Activated CD4-positive, alpha-beta memory T cell treated with anti-CD3 and anti-CD28 coated beads for 36 hours (primary cell): ENCODE data around the gene UBE2G1. TPM values are rescaled to one million over a fixed set of nuclear protein-coding genes. Genes with fewer than 3 reads are reported as not detected.
"Not testable (repeated sequence)": the region's sequence is repeated elsewhere in the genome, so short reads cannot be mapped to it uniquely, and the experiment has no call there.

Experiments
- CTCF ChIA-PET: fragments of 350-600 bp; sonication (Branson Sonifier 250); formaldehyde crosslinking; loops from one replicate; lab custom pipeline; 2021; ENCODE audit warnings: antibody characterized with exemption, inconsistent platforms; lab: Charles Lee
- POLR2A ChIA-PET: fragments of 350-600 bp; sonication (Branson Sonifier 250); formaldehyde crosslinking; loops from one replicate; lab custom pipeline; 2021; ENCODE audit warnings: antibody characterized with exemption; lab: Charles Lee
- DNase-seq: peaks from one replicate; pipeline ENCODE4 v3.0.0-alpha.2; 2020
- H3K27ac Mint-ChIP-seq: one replicate; pipeline ENCODE4 v1.8.0; 2021; ENCODE audit warnings: mixed read lengths
- H3K27me3 Mint-ChIP-seq: one replicate; pipeline ENCODE4 v1.8.0; 2021; ENCODE audit warnings: mixed read lengths
- H3K36me3 Mint-ChIP-seq: one replicate; pipeline ENCODE4 v1.8.0; 2021; ENCODE audit warnings: mixed read lengths
- H3K4me1 Mint-ChIP-seq: one replicate; pipeline ENCODE4 v1.8.0; 2021; ENCODE audit warnings: low read depth, mixed read lengths
- H3K4me3 Mint-ChIP-seq: one replicate; pipeline ENCODE4 v1.8.0; 2021; ENCODE audit warnings: mild to moderate bottlenecking, mixed read lengths
- H3K9me3 Mint-ChIP-seq: one replicate; pipeline ENCODE4 v1.8.0; 2021; ENCODE audit warnings: mixed read lengths
- intact Hi-C: fragments of 100-400 bp; cut with micrococcal nuclease; formaldehyde crosslinking; loops from one replicate; pipeline ENCODE4 v1.15.1; 2023
- total RNA-seq, 2 experiments: library from RNA; stranded (reverse); gene quantifications; one replicate each; pipeline ENCODE4 v1.2.3, GENCODE V29; 2021

The UBE2G1 gene
- total RNA-seq, 2 experiments from 2014 or later, result 54.4 to 57.6 TPM

DNA sequence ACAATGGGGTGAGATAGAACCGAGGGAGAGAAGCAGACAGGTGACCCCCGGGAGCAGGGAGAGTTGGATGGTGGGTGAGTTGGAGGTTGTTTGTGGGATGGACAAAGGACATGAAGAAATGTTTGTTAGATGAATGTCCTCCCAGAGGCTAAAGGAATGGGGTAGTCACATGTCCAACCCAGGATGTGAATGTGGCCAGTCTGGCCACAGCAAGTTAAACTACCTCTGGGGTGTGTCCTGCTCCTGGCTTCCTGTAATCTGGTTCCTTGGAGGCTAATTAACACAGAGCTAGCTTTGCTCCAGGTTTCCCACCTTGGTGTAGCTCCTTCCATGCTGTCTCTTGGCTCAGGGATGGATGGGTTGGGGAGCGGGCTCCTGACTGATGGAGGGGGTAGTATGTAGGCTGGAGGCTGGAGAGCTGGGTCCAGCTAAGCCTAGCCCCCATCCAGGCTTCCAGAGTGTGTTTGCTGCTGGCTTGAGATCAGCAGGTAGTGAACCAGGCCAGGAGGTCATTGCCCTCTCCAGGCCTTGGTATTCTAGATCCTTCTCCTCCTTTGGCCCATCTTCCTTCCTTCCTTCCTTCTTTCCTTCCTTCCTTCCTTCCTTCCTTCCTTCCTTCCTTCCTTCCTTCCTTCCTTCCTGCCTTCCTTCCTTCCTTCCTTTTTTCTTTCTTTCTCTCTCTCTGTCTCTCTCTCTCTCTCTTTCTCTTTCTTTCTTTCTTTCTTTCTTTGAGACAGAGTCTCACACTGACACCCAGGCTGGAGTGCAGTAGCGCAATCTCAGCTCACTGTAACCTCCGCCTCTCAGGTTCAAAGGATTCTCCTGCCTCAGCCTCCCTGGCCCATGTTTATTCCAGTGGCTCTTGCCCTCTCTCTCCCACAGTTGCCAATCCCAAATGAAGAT, 28.0 kb upstream of the UBE2G1 start:
- Mint-ChIP-seq H3K36me3 (no peaks in the 10 kb centered on the region), H3K4me1 (peaks cover 17% of the 10 kb centered on the region), H3K27ac (no peak overlapping the region), H3K4me3 (no peak overlapping the region), H3K9me3 (no peaks in the 10 kb centered on the region), H3K27me3 (peaks cover 2% of the 10 kb centered on the region)
- ChIA-PET POLR2A (no interaction called here), CTCF (interaction anchor here (1.2 kb wide), 1 partner anchor 178 kb away, joined by 3 read pairs; no protein-coding TSS in a partner anchor)
- intact Hi-C loops, result no loop called here
- DNase-seq, result no peak

- no peaks in the 10 kb centered on the region for H3K36me3 Mint-ChIP-seq
- no peak overlapping the region for H3K27ac Mint-ChIP-seq
- H3K27me3 Mint-ChIP-seq, result peaks cover 2% of the 10 kb centered on the region
- ChIA-PET CTCF (interaction anchor here (1.2 kb wide), 1 partner anchor 177 kb away, joined by 3 read pairs; no protein-coding TSS in a partner anchor), POLR2A (no interaction called here)
- no peak overlapping the region for H3K4me3 Mint-ChIP-seq
- peaks cover 17% of the 10 kb centered on the region for H3K4me1 Mint-ChIP-seq
- intact Hi-C loops, result no loop called here
- H3K9me3 Mint-ChIP-seq, result no peaks in the 10 kb centered on the region
- no peak for DNase-seq
Measured at GRCh38 chr17:4393806-4394205, 27.3 kb upstream of the UBE2G1 start.

DNA sequence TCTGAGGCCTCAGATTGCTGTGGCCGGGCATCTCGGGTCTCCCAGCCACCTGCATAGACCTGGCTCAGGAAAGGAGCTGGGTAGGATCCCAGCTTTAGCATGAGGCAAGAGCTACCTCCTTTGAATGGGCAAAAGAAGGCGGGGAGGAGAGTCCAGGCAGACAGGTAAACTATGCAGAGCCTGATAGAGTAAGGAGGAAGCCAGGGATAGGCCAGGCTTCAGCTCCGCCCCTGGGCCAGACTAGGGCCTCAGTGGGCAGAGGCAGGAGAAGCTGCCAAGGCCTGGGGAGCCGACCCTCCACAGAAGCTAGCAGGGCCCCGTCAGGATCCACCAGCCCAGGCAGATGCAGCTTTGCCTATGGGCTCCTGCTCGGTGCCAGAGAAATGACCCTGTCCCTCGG, 22.6 kb upstream of the UBE2G1 start:
- no peaks in the 10 kb centered on the region for H3K27me3 Mint-ChIP-seq
- H3K9me3 Mint-ChIP-seq, result no peaks in the 10 kb centered on the region
- intact Hi-C loops, result no loop called here
- no peaks in the 10 kb centered on the region for H3K4me1 Mint-ChIP-seq
- H3K27ac Mint-ChIP-seq, result no peak overlapping the region
- CTCF ChIA-PET, result no interaction called here
- no peaks in the 10 kb centered on the region for H3K36me3 Mint-ChIP-seq
- H3K4me3 Mint-ChIP-seq, result no peak overlapping the region
- POLR2A ChIA-PET, result no interaction called here
- no peak for DNase-seq

DNA sequence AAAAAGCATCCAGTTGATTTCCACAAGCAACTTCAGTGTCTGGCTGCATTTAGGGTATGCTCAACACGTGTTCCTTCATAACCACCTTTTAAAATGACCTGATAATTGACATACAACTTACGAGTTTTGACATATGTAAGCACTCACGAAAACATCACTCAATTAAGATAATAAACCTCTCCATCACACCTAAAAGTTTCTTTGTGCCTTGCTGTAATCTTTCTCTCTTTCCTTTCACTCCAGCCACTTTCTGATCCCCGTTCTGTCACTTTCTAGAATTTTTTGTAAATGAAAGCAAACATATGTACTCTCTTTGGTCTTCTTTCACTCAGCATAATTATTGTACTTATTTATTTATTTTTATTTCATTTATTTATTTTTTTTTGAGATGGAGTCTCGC, 20.7 kb upstream of the UBE2G1 start:
- no peaks in the 10 kb centered on the region for H3K4me1 Mint-ChIP-seq

DNA sequence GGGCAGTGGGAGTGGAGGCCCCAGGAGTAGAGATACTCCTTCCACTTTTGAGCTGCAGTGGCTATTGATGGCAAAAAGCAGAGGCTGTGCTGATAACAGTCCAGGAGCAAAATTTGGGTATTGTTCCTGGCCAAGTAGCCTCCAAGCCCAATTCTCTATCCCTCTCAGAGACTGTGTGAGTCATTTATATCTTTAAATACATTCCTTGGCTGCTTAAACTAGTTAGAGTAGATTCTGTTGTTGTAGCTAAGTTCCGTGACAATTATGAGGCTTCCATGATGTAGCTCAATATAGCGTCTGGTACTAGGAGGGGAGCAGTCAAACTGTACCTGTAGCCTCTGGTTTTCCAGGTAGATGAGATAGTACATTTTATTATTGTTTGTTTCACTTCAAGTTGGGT, 19.9 kb upstream of the UBE2G1 start:
- ChIA-PET CTCF (interaction anchor here (0.6 kb wide), 1 partner anchor 43 kb away, joined by 3 read pairs; no protein-coding TSS in a partner anchor), POLR2A (no interaction called here)
- no peak overlapping the region for H3K4me3 Mint-ChIP-seq
- no peaks in the 10 kb centered on the region for H3K27me3 Mint-ChIP-seq
- H3K4me1 Mint-ChIP-seq, result no peaks in the 10 kb centered on the region
- no peaks in the 10 kb centered on the region for H3K9me3 Mint-ChIP-seq
- H3K27ac Mint-ChIP-seq, result no peak overlapping the region
- DNase-seq, result no peak
- no peaks in the 10 kb centered on the region for H3K36me3 Mint-ChIP-seq
- intact Hi-C loops, result no loop called here

More for the DNA sequence above, 20.7 kb upstream of the UBE2G1 start:
- no peak overlapping the region for H3K4me3 Mint-ChIP-seq
- POLR2A ChIA-PET, result no interaction called here
- CTCF ChIA-PET, result interaction anchor here (0.6 kb wide), 1 partner anchor 44 kb away, joined by 3 read pairs; no protein-coding TSS in a partner anchor
- H3K9me3 Mint-ChIP-seq, result no peaks in the 10 kb centered on the region
- no peaks in the 10 kb centered on the region for H3K27me3 Mint-ChIP-seq
- no peak overlapping the region for H3K27ac Mint-ChIP-seq
- intact Hi-C loops, result no loop called here
- DNase-seq, result no peak
- no peaks in the 10 kb centered on the region for H3K36me3 Mint-ChIP-seq

GRCh38 chr17:4381690-4382671, 15.5 kb upstream of the UBE2G1 start:
- H3K27ac Mint-ChIP-seq, result no peak overlapping the region
- H3K36me3 Mint-ChIP-seq, result no peaks in the 10 kb centered on the region
- DNase-seq, result no peak
- H3K4me1 Mint-ChIP-seq, result peaks cover 3% of the 10 kb centered on the region
- POLR2A ChIA-PET, result interaction anchor here (0.6 kb wide), 1 partner anchor 151 kb away, joined by 4 read pairs; no protein-coding TSS in a partner anchor
- intact Hi-C loops, result no loop called here
- no peaks in the 10 kb centered on the region for H3K9me3 Mint-ChIP-seq
- H3K4me3 Mint-ChIP-seq, result no peak overlapping the region
- CTCF ChIA-PET, result interaction anchor here (1.0 to 1.1 kb wide), 2 partner anchors 20 to 182 kb away, joined by 3 read pairs; no protein-coding TSS in a partner anchor
- H3K27me3 Mint-ChIP-seq, result no peaks in the 10 kb centered on the region

GRCh38 chr17:4378626-4379025, 12.2 kb upstream of the UBE2G1 start:
- Mint-ChIP-seq H3K9me3 (no peaks in the 10 kb centered on the region), H3K27me3 (no peaks in the 10 kb centered on the region), H3K4me3 (no peak overlapping the region), H3K27ac (no peak overlapping the region), H3K4me1 (peaks cover 16% of the 10 kb centered on the region), H3K36me3 (no peaks in the 10 kb centered on the region)
- DNase-seq, result no peak
- intact Hi-C loops, result no loop called here
- CTCF ChIA-PET, result no interaction called here
- POLR2A ChIA-PET, result no interaction called here

GRCh38 chr17:4377247-4377646, 10.8 kb upstream of the UBE2G1 start:
- H3K4me1 Mint-ChIP-seq, result peaks cover 21% of the 10 kb centered on the region
- peak; percentile 18 for DNase-seq
- H3K36me3 Mint-ChIP-seq, POLR2A ChIA-PET, H3K9me3 Mint-ChIP-seq, intact Hi-C loops, H3K4me3 Mint-ChIP-seq, H3K27me3 Mint-ChIP-seq, H3K27ac Mint-ChIP-seq: not testable (repeated sequence)
- CTCF ChIA-PET, result interaction anchor here (0.7 kb wide), 1 partner anchor 25 kb away, joined by 3 read pairs; no protein-coding TSS in a partner anchor

- not testable (repeated sequence) for H3K9me3 Mint-ChIP-seq, H3K27me3 Mint-ChIP-seq, H3K36me3 Mint-ChIP-seq, DNase-seq
- intact Hi-C loops, result loop anchor here (1.0 to 2.0 kb wide), 5 partner anchors 10 to 321 kb away; partner anchors contain the start of genes CYB5D2, UBE2G1 and ZZEF1
- CTCF ChIA-PET, result interaction anchor here (1.3 kb wide), 1 partner anchor 161 kb away, joined by 3 read pairs; no protein-coding TSS in a partner anchor
- Mint-ChIP-seq H3K4me3 (peak overlapping the region; percentile 25), H3K27ac (peak overlapping the region; percentile 93), H3K4me1 (peaks cover 21% of the 10 kb centered on the region)
- POLR2A ChIA-PET, result interaction anchor here (1.1 to 1.3 kb wide), 5 partner anchors 10 to 352 kb away, joined by 3 to 7 read pairs (median 3); partner anchors contain the start of gene ANKFY1
Measured at GRCh38 chr17:4375796-4376440, 9.4 kb upstream of the UBE2G1 start.

DNA sequence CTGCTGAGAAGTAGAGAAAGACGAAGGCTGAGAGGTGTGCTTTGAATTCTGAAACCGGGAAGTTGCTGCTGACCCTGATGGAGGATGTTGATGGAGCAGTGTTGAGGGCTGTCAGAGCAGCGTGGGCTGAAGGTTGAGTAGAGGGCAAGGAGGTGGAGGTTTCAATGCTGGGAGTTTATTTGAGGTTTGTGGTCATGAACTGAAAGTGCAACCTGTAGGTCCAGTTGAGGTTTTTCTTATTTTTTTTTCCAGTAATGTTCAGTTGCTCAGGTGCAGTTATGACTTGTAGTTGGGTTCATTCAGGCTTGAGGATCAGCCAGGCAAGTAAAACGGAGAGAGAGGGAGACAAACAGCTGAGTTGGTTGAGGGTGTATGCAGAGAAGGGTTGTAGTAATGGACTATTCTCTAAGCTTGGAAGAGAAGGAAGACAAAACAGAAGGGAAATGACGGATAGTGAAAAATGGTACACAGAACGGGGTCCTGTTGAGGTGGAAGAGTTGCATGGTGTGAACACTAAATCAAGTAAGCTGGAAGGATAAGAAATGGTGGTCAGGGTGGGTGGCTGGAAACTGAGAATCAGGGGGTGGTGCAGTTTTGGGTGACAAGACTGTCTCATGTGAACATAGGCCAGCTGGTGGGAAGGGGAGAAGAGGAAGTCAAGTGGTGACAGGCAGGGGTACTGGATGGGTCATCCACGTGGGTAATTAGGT, 8.7 kb upstream of the UBE2G1 start:
- intact Hi-C loops, result loop anchor here (1.0 to 2.0 kb wide), 5 partner anchors 9 to 322 kb away; partner anchors contain the start of genes CYB5D2, UBE2G1 and ZZEF1
- POLR2A ChIA-PET, result interaction anchor here (0.8 to 1.3 kb wide), 6 partner anchors 9 to 352 kb away, joined by 3 to 7 read pairs (median 4); partner anchors contain the start of gene ANKFY1
- CTCF ChIA-PET, result interaction anchor here (0.7 to 1.3 kb wide), 2 partner anchors 9 to 160 kb away, joined by 3 read pairs; no protein-coding TSS in a partner anchor
- Mint-ChIP-seq H3K36me3 (no peaks in the 10 kb centered on the region), H3K27ac (peak overlapping the region; percentile 93), H3K4me3 (peak overlapping the region; percentile 25), H3K9me3 (no peaks in the 10 kb centered on the region), H3K4me1 (peaks cover 24% of the 10 kb centered on the region), H3K27me3 (no peaks in the 10 kb centered on the region)
- DNase-seq, result peak; percentile 89
